LNCaP clone FGC (cell line): ENCODE results near the gene PDHA1.

Experiments
- DNase-seq: peaks from one replicate; pipeline ENCODE4 v3.0.0-alpha.2; 2011; ENCODE audit warnings: low read depth
- H3K4me3 ChIP-seq: 2 replicates; pipeline ENCODE4 v1.5.1; 2011; ENCODE audit warnings: mild to moderate bottlenecking, low read depth, low read length, control low read depth
- CTCF ChIP-seq: IDR thresholded peaks from 2 replicates; pipeline ENCODE4 v1.5.1; 2012; ENCODE audit warnings: mild to moderate bottlenecking; ENCODE audit not compliant: control insufficient read depth, insufficient read depth; ENCODE audit errors: extremely low read depth

PDHA1 gene

GRCh38 chrX:19342331-19342906 lies 1.3 kb upstream of the PDHA1 start:
- no peak for DNase-seq
- TF ChIP-seq CTCF = no peak
- H3K4me3 ChIP-seq = no peak overlapping the region

- TF ChIP-seq CTCF = no peak
- DNase-seq = no peak
- H3K4me3 ChIP-seq = peak overlapping the region; percentile 85
These were observed 617 bp upstream of the PDHA1 start for GRCh38 chrX:19343085-19343534.

GRCh38 chrX:19344661-19345060 lies 934 bp downstream of the PDHA1 start:
- no peak for DNase-seq
- H3K4me3 ChIP-seq = peak overlapping the region; percentile 85
- no peak for TF ChIP-seq CTCF

GRCh38 chrX:19347916-19348315 lies 4.2 kb downstream of the PDHA1 start:
- DNase-seq = no peak
- no peak for TF ChIP-seq CTCF
- H3K4me3 ChIP-seq = no peak overlapping the region

- no peak overlapping the region for H3K4me3 ChIP-seq
- DNase-seq = no peak
- TF ChIP-seq CTCF = no peak
These were observed 5.5 kb downstream of the PDHA1 start for GRCh38 chrX:19349264-19349663.

- no peak for TF ChIP-seq CTCF
- no peak overlapping the region for H3K4me3 ChIP-seq
- DNase-seq = no peak
These were observed 7.2 kb downstream of the PDHA1 start for GRCh38 chrX:19350941-19351384.

- no peak overlapping the region for H3K4me3 ChIP-seq
- TF ChIP-seq CTCF = no peak
- no peak for DNase-seq
These were observed 10.9 kb downstream of the PDHA1 start for GRCh38 chrX:19354625-19355024.
